GM13977 (cell line): Measurements from ENCODE around the gene AGRP.
"Not testable (repeated sequence)": the region's sequence is repeated elsewhere in the genome, so short reads cannot be mapped to it uniquely, and the experiment has no call there.

Experiments used
- DNase-seq: peaks from one replicate; pipeline ENCODE4 v3.0.0; 2012; ENCODE audit warnings: low spot score
- in situ Hi-C: fragments of 300-500 bp; cut with MboI; formaldehyde crosslinking; loops from one replicate; pipeline ENCODE4 v1.12.0; 2022; ENCODE audit warnings: low sequenced_read_pairs, low pct_unique_long_range_greater_than_20kb, mixed read lengths, inconsistent platforms; ENCODE audit not compliant: unreplicated experiment
- TF ChIP-seq, protein P1 (sequence below): IDR thresholded peaks from 2 replicates; pipeline ENCODE4 v1.5.1; 2012; ENCODE audit warnings: mild to moderate bottlenecking, control low read depth; ENCODE audit not compliant: insufficient read depth; ENCODE audit errors: extremely low read depth, missing control alignments

The AGRP gene

DNA sequence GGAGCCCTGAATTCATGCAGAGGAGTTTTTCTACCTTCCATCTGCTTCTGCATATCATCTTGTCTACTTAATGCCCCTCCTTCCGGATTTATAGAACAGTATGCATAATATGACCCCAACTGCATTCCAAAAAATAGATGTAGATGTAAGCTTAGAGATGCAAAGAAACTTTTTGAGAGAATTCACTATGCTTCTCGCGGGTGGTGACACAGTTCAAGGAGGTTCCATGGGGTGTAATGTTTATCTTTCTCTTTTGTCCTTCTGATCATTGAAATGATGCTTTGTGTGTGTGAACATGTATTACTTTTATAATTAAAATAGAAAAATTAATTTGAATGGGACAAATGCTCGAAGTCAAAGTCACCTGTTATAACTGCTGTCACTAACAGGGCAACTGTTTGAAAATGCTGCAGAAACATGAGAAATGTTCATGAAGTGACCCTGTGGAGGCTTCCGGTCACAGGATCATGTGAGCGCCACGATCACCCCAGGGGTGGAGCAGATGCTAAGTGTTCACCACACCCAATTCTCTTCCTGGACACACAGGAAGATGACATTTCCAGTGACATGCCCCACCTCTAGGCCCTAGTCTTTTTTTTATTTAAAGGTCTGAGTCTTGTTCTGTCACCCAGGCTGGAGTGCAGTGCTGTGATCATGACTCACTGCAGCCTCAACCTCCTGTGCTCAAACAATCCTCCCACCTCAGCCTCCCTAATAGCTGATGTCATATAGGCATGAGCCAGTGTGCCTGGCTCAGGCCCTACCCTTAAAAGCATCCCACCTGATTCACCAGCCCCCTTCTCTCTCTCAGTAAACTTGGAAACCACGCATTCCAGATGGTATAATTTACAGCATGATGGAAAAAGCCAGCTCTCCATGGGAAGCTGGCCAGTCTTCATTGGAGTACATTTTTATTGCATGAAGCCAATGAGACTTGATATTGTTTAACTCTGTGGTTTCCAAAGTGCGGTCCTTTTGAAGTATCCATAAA is 21.0 kb upstream of the AGRP start:
- TF ChIP-seq, protein P1, sequence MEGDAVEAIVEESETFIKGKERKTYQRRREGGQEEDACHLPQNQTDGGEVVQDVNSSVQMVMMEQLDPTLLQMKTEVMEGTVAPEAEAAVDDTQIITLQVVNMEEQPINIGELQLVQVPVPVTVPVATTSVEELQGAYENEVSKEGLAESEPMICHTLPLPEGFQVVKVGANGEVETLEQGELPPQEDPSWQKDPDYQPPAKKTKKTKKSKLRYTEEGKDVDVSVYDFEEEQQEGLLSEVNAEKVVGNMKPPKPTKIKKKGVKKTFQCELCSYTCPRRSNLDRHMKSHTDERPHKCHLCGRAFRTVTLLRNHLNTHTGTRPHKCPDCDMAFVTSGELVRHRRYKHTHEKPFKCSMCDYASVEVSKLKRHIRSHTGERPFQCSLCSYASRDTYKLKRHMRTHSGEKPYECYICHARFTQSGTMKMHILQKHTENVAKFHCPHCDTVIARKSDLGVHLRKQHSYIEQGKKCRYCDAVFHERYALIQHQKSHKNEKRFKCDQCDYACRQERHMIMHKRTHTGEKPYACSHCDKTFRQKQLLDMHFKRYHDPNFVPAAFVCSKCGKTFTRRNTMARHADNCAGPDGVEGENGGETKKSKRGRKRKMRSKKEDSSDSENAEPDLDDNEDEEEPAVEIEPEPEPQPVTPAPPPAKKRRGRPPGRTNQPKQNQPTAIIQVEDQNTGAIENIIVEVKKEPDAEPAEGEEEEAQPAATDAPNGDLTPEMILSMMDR, result no peak
- DNase-seq, result peak; percentile 64

DNA sequence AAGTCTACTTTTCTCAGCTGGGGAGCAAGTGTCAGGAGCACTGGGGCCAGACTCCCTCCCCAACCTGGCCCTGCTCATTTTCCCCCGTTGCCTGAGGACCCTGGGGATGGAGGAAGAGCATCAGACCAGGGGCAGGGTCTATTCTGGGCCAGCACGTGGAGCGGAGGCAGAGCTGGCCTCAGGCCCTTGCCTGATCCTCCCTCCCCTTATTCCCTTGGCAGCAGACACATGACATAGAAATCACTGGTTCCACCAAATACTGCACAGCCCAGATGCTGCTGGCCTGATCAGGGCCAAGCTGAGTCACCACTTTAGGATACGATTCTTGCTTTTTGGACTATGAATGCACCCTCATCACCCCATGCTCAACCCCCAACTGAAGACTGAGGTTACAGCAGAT is 15.8 kb upstream of the AGRP start:
- TF ChIP-seq, protein P1, result no peak
- in situ Hi-C loops, result no loop called here
- DNase-seq, result no peak

More for the DNA sequence above, 21.0 kb upstream of the AGRP start:
- in situ Hi-C loops, result no loop called here

DNA sequence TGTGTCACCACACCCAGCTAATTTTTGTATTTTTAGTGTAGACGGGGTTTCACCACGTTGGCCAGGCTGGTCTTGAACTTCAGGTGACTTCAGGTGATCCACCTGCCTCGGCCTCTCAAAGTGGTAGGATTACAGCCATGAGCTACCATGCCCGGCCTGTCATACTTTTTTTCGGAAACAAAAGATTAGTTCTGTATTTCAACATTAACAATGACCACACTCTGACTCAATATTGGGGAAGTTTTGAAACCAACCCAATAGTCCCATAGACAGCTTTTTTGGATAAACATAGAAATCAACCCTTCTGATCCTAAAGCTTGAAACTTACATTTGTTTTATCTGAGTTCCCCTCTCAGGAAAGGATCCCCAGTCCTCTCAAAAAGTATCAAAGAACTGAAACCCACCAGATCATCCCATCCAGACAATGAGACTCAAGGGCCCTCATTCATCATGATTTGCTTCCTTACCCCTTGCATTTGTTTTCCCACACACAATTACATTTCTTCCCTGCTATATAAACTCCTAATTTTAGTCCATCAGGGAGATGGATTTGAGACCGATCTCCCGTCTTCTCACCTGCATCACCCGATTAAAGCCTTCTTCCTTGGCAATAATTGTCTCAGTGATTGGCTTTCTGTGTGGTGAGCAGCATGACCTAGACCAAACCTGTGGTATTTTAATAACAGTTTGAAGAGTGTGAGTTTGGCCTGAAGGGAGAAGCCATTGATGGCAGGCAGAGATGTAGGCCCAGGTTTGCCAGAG is 7.2 kb upstream of the AGRP start:
- in situ Hi-C loops, result no loop called here
- TF ChIP-seq, protein P1, result no peak
- DNase-seq, result no peak

DNA sequence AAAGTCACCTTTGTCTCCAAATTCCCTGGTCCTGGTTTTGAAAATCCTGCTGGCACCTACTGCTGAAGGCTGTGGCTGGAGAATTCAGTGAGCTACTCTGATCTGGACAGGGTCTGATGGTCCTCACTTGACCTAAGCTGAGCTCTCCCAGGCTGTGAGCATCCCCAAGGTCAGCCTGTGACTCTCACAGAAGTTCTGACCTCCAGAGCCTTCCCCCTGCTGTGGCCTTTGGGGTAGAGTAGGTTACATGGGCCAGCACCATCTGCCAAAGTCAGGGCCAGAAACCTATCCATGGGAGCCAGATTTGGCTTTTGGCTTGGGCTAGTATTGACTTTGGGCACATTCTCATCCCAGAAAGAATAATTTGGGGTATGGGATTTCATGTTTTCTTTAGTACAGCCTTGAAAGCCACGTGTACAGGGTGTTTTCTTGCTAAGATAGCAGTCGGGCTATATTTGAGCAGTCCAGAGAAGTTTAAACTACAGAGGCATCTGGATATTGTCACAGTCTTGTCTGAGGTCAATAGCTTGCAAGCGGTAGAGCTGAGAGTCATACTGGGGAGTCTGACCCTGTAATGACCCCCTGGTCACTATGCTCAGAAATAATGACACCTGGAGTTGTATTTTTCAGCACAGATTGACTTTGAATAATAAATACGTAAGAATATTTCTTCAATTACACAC is 6.2 kb upstream of the AGRP start:
- no peak for DNase-seq
- in situ Hi-C loops, result no loop called here
- TF ChIP-seq, protein P1, result no peak

DNA sequence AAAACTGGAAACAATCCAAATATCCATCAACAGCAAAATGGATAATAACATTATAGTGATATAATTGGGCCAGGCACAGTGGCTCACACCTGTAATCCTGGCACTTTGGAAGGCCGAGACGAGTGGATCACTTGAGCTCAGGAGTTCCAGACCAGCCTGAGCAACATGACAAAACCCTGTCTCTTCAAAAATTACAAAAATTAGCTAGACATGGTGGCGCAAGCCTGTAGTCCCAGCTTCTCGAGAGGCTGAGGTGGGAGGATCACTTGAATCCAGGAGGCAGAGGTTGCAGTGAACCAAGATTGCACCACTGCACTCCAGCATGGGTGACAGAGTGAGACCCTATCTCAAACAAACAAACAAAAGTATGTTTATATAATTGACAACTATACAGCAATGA is 4.2 kb upstream of the AGRP start:
- DNase-seq, result not testable (repeated sequence)

DNA sequence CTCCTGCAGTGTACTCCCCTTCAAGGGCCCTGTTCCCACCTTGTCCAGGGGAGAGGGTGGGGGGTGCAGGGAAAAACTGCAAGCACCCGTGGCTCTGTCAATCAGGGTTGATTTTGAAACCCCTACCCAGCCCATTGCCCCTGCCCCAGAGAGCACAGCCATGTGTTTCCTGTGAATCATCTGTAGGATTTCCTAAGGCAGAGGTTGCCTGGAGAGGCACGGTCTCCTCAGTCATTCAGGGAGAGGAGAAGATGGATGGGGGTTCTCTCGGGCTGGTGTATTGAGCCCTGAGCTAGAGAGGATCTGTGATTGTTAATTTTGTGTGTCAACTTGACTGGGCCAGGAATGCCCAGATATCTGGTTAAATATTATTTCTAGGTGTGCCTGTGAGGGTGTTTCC is 3.5 kb upstream of the AGRP start:
- TF ChIP-seq, protein P1, result no peak
- no peak for DNase-seq
- in situ Hi-C loops, result no loop called here

More for the DNA sequence above, 4.2 kb upstream of the AGRP start:
- in situ Hi-C loops, result not testable (repeated sequence)
